SKM-1 (cell line): Measurements from ENCODE around the gene VKORC1L1.
"Not testable (repeated sequence)": the region's sequence is repeated elsewhere in the genome, so short reads cannot be mapped to it uniquely, and the experiment has no call there.

Source experiments
- DNase-seq: peaks from one replicate; lab custom pipeline; 2025; ENCODE audit not compliant: unreplicated experiment; lab: John Stamatoyannopoulos, UW

The VKORC1L1 gene

DNA sequence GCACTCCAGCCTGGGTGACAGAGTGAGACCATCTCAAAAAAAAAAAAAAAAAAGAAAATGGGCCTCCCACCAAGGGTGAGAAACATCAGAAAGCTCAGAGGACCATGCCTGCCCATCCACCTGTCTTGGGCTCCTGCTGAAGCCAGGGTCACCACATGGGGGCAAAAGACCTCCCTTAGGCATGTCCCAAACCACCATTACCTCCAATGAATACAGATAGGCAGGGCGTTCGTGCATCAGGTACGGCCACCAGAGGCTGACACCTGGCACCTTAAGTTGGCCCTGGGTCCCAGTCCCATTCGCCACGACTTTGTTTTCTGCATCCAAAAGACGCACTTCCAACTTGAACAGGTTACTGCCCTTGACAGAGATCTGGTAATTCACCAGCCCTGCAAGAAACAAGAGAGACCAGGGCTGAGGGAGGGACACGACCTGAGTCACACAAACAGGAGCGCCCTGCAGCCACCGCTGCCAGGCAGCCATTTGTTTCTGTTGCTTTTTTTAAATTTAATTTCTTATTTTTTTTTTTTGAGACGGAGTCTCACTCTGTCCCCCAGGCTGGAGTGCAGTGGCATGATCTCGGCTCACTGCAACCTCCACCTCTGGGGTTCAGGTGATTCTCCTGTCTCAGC lies 103.1 kb downstream of the VKORC1L1 start:
- DNase-seq, result no peak

DNA sequence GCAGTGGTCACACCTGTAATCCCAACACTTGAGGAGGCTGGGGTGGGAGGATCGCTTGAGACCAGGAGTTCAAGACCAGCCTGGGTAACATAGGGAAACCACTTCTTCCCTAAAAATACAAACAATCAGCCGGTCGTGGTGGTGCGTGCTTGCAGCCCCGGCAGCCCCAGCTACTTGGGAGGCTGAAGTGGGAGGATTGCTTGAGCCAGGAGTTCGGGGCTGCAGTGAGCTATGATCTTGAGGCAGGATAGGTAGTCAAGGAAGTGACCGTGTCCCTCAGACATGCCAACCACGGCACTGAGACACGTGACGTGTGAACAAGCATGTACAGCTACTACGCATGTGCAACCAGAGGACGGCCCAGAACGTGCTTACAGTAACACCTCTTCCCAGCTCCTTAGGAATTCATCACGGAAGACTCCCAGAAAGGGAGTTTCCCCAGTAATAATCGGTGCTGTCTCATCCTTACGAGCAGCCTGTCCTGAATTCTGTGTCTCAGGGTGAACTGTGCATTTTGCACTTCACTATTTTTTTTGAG lies 103.9 kb downstream of the VKORC1L1 start:
- no peak for DNase-seq

DNA sequence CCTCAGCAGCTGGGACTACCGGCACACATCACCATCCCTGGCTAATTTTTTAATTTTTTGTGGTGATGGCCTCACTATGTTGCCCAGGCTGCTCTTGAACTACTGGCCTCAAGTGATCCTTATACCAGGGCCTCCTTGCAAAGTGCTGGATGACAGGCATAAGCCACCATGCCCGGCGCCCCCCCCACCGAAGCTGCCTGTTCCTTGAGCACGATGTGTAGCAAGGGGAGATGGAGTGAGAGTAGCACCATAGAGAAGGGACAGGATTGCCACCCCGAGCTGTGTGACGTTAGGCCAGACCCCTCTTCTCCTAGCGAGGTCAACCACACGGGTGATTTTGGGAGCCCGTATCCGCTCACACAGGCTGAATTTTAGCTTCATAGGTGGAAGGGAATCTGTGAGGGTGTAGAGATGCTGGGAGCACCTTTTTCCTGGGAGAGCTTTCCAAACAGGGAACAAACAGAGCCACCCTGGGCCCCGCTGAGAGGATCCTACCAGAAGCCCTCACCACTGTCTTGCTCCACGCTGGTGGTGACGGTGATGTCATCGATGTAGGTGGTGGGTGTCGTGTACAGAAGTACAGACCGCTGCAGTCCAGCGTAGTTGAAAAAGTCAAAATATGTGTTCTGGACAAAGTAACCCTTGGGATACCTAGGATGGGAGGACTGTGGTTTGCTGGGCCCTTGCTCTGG lies 106.2 kb downstream of the VKORC1L1 start:
- no peak for DNase-seq

DNA sequence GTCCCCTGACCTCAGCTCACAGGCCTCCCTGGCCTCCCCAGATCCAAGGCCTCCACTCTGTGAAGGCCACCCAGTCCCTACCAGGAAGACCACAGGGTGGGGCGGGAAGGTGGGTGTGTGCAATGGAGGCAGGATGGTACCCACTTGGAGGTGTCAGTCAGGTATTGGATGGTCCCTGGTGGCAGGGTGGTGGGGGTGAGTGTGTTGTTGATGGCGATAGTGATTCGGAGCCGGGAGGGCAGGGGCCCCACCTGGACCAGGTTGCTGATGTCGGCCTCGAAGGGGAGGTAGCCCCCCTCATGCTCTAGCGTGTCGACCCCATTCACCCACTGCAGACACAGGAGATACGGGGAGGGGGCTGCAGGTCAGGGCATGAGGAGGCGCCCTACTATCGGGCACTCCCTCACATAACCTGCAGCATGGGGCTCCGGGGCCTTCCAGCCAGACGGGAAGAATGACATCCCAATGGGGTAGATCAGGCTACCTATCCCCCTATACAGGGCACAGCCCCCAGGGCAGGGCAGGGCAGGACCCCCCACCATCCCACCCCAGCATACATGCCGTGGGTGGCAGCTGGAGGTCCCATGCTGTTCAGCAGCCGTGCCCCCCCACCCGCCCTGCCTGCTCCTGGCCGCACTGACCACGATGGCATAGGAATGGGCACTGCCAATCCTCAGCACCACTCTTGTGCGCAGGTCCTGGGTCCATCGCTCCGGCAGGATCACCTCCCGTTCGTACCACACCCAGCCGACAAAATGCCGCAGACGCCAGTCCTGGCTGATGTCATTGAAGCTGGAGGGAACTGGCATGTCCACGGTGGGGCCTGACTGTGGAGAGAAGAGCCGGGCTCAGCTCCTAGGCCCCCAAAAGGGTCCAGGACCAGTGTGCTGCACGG lies 107.0 kb downstream of the VKORC1L1 start:
- DNase-seq, result no peak

DNA sequence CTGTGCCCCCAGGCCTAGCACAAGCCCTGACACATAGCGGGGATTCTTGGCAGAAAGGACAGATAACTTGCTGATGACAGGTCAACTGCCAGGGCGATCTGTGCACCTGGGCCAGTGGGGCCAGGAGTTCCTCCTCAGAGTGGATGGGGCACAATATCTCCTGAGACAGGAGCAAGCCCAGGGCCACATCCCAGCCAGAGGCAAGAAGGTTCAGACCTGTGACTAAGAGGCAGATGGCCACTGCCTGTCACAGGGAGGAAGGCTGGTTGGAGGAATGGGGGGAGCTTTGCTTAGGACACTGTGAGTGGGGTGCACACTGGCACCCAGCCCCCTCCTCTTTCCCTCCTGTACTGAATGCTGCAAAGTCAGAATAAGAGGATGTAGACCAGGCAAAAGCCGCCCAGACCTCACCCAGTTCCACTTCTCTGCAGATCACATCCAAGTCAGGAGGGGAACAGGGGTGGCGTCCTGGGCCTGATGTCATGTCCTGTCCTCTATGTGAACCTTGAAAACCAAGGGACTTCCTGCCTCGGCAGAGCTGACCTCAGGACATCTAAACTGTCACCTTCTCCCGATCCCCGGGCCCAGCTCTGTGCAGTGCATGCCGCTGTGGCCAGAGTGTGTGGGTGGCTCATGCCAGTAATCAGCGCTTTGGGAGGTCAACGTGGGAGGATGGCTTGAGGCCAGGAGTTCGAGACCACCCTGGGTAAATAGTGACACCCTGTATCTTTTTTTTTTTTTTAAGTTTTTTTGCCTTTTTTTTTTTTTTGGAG lies 107.8 kb downstream of the VKORC1L1 start:
- peak; percentile 98 for DNase-seq

DNA sequence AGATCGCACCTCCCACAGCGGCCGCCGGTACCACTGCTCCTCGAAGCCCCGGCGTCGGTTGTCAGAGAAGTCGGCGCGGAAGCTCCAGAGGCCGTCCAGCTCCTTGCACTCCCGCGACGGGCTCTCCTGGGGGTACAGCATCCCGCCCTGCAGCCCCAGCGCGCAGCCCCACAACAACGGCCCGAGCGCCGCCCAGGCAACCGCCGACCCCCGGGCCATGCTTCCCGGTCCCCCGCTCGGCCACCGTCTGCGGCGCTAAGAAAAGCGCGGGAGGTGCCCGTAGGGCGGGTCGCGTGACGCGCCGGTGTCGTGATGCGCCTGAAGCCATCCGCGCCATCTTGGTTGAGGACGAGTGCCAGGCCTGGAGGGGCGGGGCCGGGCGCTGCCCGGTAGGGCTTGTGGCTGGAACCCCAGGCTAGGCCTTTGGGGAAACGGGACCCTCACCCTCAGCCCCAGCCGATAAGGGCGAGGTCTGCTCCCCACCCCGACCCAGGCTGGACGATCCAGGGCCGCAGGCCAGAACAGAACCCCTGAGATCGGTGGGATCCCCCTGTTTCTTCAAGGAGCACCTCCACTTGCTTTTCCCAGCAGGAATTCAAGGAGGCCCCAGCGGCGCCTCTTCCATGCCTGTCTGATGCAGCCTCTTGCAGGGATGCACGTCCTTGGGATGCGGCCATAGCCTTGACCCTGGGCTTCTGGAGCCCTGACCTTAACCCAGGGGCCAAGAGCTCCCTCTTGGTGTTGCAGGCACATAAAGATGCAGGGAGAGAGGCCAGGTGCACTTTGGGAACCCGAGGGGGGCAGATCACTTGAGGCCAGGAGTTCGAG lies 109.3 kb downstream of the VKORC1L1 start, which contains the start of gene GUSB:
Gene GUSB (minus strand): TSS at position 249 of the 828 bp plus-strand sequence. CDS start 30 bp downstream, at position 219.
- DNase-seq, result peak; percentile 61

DNA sequence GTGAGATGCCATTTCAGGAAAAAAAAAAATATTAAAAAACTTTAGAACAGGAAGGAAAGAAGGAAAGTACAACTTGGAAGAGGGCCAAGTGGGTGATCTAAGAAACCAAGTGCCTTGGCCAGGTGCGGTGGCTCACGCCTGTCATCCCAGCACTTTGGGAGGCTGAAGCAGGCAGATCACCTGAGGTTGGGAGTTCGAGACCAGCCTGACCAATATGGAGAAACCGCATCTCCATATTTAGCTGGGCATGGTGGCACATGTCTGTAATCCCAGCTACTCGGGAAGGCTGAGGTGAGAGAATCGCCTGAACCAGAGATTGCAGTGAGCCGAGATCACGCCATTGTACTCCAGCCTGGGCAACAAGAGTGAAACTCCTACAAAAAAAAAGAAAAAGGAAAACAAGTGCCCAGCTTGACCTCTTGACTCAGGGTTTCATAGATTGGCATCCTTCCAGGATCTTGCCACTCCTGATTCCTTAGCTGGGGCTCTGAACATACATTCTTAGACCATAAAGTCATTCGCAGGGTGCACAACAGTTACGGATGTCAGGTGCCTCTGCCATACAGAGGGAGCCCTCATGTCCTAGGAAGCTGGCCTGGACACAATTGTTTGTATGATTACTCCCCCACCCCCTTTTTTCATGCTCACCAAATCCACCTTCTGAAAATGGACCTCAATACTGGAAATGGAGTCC lies 111.2 kb downstream of the VKORC1L1 start:
- DNase-seq, result no peak

DNA sequence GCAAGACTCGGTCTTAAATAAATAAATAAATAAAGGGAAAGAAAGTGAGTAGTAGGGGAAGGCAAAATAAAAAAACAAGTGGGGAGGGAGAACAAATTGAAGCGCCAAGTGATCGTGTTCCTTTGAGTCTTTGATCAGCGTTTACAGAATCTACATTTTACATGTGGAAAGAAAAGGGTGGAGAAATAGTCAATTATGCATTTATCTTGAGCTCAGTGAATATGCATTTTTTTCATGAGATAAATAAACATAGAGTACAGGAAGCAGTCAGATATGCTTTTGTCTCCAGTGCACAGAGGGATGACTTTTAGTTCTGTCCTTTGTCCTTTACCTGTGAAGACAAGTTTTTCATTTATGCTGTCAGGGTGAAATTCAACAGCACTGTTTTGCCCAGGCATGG lies 115.2 kb downstream of the VKORC1L1 start:
- no peak for DNase-seq

DNA sequence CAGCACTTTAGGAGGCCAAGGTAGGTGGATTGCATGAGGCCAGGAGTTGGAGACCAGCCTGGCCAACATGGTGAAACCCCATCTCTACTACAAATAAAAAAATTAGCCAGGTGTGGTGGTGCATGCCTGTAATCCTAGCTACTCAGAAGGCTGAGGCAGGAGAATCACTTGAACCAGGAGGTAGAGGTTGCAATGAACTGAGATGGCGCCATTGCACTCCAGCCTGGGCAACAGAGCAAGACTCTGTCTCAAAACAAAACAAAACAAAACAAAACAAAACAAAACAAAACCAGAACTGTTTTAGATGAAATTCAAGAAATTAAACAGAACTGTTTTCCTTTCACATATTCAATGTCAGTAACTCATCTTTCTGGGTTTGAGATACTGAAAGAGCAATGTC lies 115.6 kb downstream of the VKORC1L1 start:
- not testable (repeated sequence) for DNase-seq

DNA sequence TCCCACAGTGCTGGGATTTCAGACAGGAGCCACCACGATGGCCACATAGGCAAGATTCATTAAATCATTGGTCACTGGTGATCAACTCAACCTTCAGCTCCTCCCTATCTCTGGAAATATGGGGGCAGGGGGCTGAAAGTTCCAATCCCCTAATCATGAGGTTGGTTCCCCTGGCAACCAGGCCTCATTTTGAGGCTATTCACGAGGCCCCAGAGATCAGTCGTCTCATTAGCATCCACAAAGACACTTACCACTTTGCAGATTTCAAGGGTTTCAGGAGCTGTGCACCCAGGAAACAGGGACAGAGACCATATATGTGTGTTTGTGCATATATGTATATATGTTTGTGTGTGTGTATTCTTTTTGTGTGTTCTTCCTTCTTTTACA lies 116.8 kb downstream of the VKORC1L1 start:
- DNase-seq, result no peak

DNA sequence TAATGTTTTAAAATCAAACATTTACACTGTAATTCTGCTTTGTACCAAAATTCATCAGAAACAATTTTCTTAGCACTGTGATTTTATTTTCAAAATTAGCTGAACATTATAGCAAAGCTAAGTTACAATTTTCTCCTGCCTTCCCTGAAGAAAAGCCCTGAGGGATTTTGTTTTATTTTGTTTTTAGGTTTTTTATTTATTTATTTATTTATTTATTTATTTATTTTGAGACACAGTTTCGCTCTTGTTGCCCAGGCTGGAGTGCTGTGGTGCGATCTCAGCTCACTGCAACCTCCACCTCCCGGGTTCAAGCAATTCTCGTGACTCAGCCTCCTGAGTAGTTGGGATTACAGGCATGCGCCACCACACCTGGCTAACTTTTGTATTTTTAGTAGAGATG lies 119.0 kb downstream of the VKORC1L1 start:
- DNase-seq, result not testable (repeated sequence)

DNA sequence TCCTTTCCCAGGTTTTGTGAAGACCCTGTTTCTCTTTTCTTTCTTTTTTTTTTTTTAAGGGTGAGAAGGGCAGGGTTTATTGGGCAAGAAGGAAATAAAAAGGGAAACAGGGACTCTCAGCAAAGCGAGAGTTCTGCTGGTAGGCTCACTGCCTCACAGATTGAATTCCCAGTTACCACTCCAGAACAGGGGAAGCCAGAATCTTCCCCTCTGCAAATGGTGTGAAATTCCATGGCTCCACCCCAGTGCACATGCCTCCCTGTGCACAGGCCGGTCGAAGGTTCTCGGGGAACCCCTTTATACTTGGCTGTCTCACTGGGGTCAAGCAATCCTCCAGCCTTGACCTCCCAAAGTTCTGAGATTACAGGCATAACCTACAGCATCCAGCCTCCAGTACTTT lies 119.7 kb downstream of the VKORC1L1 start:
- DNase-seq, result no peak

DNA sequence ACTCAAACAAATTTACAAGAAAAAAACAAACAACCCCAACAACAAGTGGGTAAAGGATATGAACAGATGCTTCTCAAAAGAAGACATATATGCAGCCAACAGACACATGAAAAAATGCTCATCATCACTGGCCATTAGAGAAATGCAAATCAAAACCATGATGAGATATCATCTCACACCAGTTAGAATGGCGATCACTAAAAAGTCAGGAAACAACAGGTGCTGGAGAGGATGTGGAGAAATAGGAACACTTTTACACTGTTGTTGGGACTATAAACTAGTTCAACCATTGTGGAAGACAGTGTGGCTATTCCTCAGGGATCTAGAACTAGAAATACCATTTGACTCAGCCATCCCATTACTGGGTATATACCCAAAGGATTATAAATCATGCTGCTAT lies 122.1 kb downstream of the VKORC1L1 start:
- DNase-seq, result not testable (repeated sequence)

DNA sequence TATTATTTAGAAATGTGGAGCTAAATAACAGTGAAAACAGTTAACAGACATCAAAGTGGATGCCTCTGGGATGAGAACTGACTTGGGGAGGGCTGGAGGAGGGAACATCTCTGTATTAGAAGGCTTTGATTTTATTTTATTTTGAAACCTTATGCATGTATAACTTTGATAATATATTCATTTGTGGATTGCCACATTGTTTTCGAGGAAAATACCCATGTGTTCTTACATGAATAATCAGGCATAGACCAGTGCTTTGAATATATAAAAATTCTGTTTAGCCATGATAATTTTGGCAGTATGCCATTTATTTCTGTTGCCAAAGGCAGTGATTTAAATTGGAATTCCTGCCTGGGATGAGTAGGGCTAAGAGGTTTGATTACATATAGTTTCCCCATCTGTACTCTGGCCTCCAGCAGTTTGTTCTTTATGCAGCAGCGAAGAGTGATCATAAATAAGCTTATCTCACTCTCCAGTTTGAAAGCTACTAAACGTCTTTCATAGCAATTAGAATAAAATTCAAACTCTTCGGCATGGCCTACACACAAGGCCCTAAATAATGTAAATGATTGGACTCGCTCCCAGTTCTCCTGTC lies 128.0 kb downstream of the VKORC1L1 start:
- DNase-seq, result not testable (repeated sequence)

DNA sequence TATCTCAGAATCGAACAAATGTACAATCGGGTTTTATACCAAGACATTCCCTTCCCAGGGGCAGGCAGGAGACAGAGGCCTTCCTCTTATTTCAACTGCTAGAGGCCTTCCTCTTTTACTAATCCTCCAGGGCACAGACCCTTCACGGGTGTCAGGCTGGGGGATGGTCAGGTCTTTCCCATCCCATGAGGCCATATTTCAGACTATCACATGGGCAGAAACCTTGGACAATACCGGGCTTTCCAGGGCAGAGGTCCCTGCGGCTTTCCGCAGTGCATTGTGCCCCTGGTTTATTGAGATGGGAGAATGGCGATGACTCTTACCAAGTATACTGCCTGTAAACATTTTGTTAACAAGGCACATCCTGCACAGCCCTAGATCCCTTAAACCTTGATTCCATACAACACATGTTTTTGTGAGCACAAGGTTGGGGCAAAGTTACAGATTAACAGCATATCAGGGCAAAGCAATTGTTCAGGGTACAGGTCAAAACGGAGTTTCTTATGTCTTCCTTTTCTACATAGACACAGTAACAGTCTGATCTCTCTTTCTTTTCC lies 132.3 kb downstream of the VKORC1L1 start:
- DNase-seq, result not testable (repeated sequence)

DNA sequence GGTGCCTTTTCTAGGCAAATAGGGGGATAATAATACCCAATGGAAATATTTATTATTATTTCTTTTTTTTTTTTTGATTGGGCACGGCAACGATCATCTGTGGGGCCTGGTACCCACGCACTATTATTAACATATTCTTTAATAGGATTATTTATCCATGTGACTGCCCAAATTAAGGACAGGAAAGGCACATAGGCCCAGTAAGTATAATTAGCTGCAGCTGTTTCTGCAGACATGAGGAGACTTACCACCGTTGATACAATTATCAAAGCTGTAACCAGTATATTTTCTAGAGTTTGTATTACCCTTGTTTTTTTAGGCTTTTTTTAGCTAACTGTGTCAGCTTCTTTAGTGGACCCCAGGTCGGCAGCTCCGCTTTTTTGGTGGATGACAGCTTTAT lies 134.4 kb downstream of the VKORC1L1 start:
- no peak for DNase-seq
